GM15510 (cell line): ENCODE measurements around the gene PTPN1.

ENCODE experiments used
- POLR2A ChIP-seq: IDR thresholded peaks from 3 replicates; pipeline ENCODE4 v1.6.1; 2011; ENCODE audit warnings: borderline replicate concordance; ENCODE audit not compliant: insufficient read length; ENCODE audit errors: extremely low read depth

Gene PTPN1

GRCh38 chr20:50565871-50566270 lies 55.7 kb downstream of the PTPN1 start:
- no peak for TF ChIP-seq POLR2A

GRCh38 chr20:50567860-50568548 lies 57.8 kb downstream of the PTPN1 start:
- no peak for TF ChIP-seq POLR2A

GRCh38 chr20:50568549-50568942 lies 58.4 kb downstream of the PTPN1 start:
- no peak for TF ChIP-seq POLR2A

DNA sequence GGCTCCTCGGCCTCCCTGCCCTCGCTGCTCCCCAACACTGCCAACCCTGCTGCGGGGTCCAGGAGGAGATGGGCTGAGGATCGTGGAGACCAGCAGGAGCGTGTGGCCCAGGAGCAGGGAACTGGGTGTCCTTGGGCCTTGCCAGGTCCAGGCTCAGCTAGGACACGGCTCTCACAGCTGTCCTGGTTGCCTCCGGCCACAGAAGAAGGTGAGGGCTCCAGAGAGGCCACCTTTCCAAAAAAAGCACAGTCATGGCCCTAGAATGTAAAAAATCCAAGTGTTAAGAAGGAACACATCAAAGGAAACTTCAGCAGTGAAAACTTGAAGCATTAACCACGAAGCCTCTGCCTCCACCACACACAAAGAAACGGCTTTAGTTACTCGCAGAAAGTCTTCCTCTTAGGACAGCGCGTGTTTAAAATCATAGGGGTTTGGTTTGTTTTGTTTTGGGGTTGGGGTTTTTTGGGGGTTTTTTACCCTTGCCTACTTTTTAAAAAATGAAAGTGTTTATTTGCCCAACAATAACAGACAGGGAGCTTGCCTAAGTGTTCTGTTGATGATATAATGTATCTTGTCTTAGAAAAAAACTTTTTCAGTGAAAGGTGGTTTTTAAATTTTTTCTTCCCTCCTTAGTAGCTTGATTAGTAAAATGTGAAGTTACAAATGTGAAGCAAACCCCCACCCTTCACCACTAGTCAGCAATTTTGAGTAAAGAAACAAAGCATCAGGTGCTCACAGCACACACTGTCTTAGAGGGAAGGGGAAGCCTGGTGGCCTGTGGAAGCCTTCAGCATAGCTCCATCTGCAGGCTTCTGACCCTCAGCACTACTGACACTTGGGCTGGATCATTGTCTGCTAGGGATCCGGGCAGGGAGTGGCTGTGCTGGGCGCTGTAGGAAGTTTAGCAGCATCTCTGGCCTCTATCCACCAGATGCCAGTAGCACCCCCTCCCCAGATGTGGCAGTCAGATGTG lies 60.0 kb downstream of the PTPN1 start:
- no peak for TF ChIP-seq POLR2A

DNA sequence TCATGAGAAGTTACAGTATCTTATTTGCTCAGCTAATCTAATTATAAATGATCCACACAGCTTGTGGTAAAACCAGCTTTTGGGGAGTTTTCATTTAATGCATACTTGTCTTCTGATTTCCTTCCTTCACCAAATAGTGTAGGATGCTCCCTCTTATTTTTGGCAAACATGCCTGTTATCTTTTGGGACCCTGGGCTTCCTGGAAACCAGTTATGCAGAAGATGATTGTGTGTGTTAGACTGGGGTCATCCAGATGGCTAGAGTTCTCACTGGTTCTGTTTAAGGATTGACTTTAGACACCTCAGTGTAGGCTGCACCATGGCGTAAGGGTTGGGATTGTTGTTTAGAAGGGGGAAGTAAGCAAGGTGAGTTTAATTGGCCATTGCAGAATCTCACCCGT lies 61.3 kb downstream of the PTPN1 start:
- TF ChIP-seq POLR2A: no peak

DNA sequence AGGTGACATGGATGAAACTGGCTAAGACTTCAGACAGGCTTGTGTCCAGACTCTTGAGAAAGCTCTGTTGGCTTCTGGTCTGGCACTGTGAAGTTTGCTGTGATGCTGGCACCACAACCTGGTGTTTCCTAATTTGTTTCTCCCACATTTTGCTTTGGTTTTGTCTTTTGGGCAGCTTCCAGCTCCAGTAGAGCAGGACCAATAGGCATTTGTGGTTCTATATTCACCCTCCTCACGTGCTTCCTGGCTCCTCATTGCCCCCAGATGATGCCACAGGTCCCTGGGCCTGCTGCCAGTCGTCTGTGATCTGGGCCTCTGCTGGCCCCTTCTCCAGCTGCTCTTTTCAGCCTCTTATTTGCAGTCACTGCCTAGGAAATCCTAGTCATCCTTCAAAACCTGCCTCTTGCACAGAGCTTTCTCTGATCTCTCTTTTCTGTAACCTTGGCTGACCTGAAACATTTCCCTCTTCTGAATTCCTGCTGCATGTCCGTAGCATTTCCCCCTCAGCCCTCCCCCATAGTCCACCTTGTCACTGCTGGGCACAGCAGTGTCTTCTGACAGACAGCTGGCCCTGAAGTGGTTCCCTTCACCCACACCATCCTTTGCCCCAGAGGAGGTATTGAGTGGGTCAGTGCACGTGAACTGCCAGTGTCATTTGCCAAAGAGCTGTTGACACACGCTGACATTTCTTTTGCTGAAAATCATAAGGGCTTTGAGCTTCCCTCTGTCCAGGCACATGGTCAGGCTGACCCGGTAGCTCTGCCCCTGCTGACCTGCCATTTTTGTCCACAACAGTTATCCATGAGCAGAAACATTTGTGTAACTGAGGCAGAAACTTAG lies 63.0 kb downstream of the PTPN1 start:
- no peak for TF ChIP-seq POLR2A

GRCh38 chr20:50574108-50574507 lies 63.9 kb downstream of the PTPN1 start:
- no peak for TF ChIP-seq POLR2A

- TF ChIP-seq POLR2A: no peak
Observed at GRCh38 chr20:50574586-50574985, 64.4 kb downstream of the PTPN1 start.

DNA sequence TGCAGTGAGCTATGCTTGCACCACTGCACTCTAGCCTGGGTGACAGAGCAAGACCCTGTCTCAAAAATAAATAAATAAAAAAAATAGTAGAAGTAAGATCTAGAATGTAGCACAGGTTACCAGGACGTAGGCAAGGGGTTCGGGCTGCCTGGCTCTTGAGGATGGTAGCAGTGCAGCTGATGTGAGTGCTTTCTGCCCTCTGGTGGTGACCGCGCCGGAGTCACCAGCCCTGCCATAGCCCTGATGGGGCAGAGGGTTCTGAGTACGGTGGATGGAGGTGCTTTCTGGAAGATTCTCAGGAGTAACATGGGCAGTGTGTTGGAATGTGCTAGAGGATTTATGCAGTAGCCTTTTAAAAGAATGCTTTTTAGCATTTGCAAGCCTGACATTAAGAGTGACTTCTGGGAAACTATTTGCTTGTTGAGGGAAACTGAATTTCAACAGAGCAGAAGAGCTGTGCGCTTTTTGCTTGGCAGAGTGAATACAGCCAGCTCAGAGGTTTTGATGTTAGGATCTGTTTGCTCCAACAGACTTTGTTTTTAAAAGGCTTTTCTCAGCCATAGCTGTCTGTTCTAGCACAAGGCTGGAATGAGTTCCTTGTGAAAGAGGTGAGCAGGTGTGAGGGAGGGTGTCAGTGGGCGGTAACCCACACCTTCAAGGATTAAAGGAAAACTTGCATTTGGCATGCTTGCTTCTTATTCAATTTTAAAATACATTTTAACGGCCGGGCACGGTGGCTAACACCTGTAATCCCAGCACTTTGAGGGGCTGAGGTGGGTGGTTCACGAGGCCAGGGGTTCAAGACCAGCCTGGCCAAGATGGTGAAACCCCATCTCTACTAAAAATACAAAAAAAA lies 65.9 kb downstream of the PTPN1 start:
- no peak for TF ChIP-seq POLR2A

GRCh38 chr20:50577175-50578018 lies 67.2 kb downstream of the PTPN1 start:
- TF ChIP-seq POLR2A: no peak

GRCh38 chr20:50578061-50578777 lies 68.0 kb downstream of the PTPN1 start:
- no peak for TF ChIP-seq POLR2A

- TF ChIP-seq POLR2A: no peak
Observed at GRCh38 chr20:50578778-50579165, 68.6 kb downstream of the PTPN1 start.
